ENCODE measurements around the gene VANGL2.

DNA sequence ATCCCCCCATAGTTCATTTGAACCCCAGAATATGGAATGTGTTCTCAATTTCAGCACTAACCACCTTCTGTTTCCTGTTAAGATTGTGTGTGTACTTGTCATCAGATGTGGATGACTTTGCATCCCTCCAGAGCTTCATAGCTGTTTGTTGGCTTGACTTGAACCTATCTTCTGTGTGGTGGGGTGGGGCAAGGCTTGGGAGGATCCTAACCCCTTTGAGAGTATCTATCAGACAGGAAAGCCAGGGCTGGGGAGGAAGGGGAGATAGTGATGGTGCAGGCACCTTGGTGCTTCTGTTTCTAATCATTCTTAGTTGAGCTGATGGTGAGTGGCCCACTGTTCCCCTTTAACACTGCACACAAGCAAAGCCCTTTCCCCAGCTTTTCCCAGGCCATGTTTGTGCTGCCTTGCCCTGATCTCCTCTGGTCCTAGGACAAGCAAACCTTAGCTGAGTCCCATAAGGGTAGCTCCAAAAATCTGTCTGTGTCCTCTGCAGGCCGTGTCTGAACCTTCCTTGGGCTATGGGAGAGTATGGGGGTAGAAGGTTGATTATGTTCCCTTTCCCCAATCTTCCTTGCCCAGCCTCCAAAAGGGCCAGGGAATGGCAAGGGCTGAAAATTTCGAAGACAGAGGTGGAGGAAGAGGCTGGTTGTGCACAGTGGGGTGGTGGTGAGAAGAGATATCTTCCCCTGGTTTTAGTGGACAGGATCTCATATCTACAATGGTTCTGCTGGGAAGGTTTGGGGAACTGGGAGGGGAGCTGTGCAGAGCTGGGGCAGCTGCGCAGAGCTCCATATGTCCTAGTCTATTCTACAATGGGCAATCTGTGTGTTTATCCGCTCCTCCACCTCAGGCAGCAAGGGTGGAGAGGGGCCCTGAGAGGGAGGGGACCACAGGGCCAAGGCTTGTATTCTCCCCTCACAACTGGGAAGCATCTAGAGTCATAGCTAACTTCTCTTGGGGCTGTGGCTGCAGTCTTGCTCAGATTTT, 32.1 kb upstream of the VANGL2 start:
- TF ChIP-seq BHLHE40 (IDR thresholded peaks at IDR 0.05; ENCODE audit: low read length): 0 out of 2 replicates have a peak, but pooled peaks have one; percentile 5
- TF ChIP-seq CTCF (IDR thresholded peaks at IDR 0.05 in 2 of 3, conservative IDR thresholded peaks at IDR 0.05 in 1 of 3; ENCODE audit: insufficient read depth in 2 of 3, low read depth in 1 of 3, low read length in 3 of 3): no peak
- TF ChIP-seq, protein P1, sequence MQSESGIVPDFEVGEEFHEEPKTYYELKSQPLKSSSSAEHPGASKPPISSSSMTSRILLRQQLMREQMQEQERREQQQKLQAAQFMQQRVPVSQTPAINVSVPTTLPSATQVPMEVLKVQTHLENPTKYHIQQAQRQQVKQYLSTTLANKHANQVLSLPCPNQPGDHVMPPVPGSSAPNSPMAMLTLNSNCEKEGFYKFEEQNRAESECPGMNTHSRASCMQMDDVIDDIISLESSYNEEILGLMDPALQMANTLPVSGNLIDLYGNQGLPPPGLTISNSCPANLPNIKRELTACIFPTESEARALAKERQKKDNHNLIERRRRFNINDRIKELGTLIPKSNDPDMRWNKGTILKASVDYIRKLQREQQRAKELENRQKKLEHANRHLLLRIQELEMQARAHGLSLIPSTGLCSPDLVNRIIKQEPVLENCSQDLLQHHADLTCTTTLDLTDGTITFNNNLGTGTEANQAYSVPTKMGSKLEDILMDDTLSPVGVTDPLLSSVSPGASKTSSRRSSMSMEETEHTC (IDR thresholded peaks at IDR 0.05): no peak
- TF ChIP-seq MXI1 (IDR thresholded peaks at IDR 0.05; ENCODE audit: low read depth, low read length): no peak

All from K562 (cell line).